Measurements from ENCODE around the gene SSBP3. TPM values are rescaled to one million over a fixed set of nuclear protein-coding genes. Genes with fewer than 3 reads are reported as not detected.

SSBP3 gene
- total RNA-seq, 1 donor from 2014 or later, result 7.8 TPM

GRCh38 chr1:54404939-54405897 lies 976 bp downstream of the SSBP3 start:
- DNase-seq (ENCODE audit: low read depth), result no peak

GRCh38 chr1:54404263-54404662 lies 1.9 kb downstream of the SSBP3 start:
- no peak overlapping the region for H3K4me3 ChIP-seq (ENCODE audit: low read depth, low read length)
- no peak for DNase-seq (ENCODE audit: low read depth)
- TF ChIP-seq CTCF (conservative IDR thresholded peaks at IDR 0.05; ENCODE audit: low read depth, low read length), result no peak

More at GRCh38 chr1:54404939-54405897, 976 bp downstream of the SSBP3 start:
- TF ChIP-seq CTCF (conservative IDR thresholded peaks at IDR 0.05; ENCODE audit: low read depth, low read length), result no peak
- H3K4me3 ChIP-seq (ENCODE audit: low read depth, low read length), result peak overlapping the region; percentile 65

- no peak for DNase-seq (ENCODE audit: low read depth)
- H3K4me3 ChIP-seq (ENCODE audit: low read depth, low read length), result peak overlapping the region; percentile 12
- no peak for TF ChIP-seq CTCF (conservative IDR thresholded peaks at IDR 0.05; ENCODE audit: low read depth, low read length)
Observed at GRCh38 chr1:54403808-54404261, 2.4 kb downstream of the SSBP3 start.

- DNase-seq (ENCODE audit: low read depth), result no peak
- peak overlapping the region; percentile 12 for H3K4me3 ChIP-seq (ENCODE audit: low read depth, low read length)
- TF ChIP-seq CTCF (conservative IDR thresholded peaks at IDR 0.05; ENCODE audit: low read depth, low read length), result no peak
Observed at GRCh38 chr1:54403405-54403804, 2.8 kb downstream of the SSBP3 start.

- DNase-seq (ENCODE audit: low read depth), result no peak
- no peak for TF ChIP-seq CTCF (conservative IDR thresholded peaks at IDR 0.05; ENCODE audit: low read depth, low read length)
Observed at GRCh38 chr1:54402896-54403295, 3.3 kb downstream of the SSBP3 start.

GRCh38 chr1:54401799-54402198 lies 4.4 kb downstream of the SSBP3 start:
- TF ChIP-seq CTCF (conservative IDR thresholded peaks at IDR 0.05; ENCODE audit: low read depth, low read length), result no peak
- no peak for DNase-seq (ENCODE audit: low read depth)
- H3K4me3 ChIP-seq (ENCODE audit: low read depth, low read length), result no peak overlapping the region

More at GRCh38 chr1:54402896-54403295, 3.3 kb downstream of the SSBP3 start:
- no peak overlapping the region for H3K4me3 ChIP-seq (ENCODE audit: low read depth, low read length)

All from epithelial cell of proximal tubule (primary cell).